NCI-H1694 (cell line): Measurements from ENCODE around the gene TOR1A.

ENCODE experiments used
- DNase-seq: peaks from one replicate; lab custom pipeline; 2025; lab: John Stamatoyannopoulos, UW

TOR1A gene

DNA sequence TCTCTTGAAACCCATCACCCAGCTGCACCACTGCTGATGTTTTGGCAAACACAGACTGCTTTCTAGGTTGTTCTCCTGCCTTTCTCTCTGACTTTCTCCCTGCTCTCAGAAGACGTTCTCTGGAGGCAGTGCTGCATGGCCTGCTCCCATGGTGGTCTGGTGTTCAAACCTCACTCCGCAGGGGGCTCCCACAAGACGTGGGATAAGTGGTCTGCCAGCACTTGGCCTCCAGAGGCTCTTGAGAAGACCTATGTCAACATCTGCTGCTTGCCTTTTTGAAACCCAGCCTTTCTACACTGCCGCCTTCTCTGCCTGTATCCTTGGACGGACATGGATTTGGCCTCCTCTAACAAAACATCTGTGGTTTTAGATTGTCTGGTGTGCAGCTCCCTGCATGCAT, 27.9 kb upstream of the TOR1A start:
- DNase-seq = no peak

- no peak for DNase-seq
Measured at GRCh38 chr9:129850821-129851550, 27.1 kb upstream of the TOR1A start.

GRCh38 chr9:129849901-129850300, 26.0 kb upstream of the TOR1A start:
- DNase-seq = no peak

GRCh38 chr9:129848712-129849441, 24.9 kb upstream of the TOR1A start:
- no peak for DNase-seq

DNA sequence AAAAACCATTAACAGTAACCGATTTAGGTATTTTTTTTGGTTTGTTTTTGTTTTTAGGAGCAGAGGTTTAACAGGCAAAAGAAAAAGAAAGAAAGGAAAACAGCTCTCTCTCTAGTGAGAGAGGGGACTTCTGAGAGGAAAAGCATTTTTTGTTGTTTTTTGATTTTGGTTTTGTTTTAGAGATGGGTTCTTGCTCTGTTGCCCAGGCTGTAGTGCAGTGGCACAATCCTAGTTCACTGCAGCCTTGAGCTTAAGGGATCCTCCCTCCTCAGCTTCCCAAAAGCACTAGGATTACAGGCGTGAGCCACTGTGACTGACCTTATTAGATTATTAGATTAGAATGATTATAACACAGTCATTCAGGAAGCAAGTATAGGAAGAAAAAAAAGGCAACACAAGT, 21.4 kb upstream of the TOR1A start:
- no peak for DNase-seq

- no peak for DNase-seq
Measured at GRCh38 chr9:129841071-129841470, 17.1 kb upstream of the TOR1A start.

DNA sequence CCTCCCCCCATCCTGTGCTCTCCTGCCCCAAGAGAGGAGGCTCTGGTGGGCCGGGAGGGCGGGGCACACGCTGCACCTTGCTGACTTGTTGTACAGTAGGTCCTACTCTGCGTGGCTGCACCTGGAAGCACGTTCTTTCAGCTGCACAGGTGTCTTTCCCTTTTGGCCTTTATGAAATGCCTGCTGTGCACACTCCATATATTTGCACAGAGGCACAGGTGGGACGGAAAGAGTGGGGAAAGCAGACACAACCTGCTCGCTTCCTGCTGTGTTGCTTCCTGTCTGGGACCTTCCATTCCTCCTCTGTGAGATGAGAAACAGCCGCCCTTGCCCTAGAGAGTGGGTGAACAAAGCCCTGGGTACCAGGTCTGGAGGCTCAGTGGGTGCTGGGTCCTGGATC, 16.1 kb upstream of the TOR1A start:
- DNase-seq = no peak

DNA sequence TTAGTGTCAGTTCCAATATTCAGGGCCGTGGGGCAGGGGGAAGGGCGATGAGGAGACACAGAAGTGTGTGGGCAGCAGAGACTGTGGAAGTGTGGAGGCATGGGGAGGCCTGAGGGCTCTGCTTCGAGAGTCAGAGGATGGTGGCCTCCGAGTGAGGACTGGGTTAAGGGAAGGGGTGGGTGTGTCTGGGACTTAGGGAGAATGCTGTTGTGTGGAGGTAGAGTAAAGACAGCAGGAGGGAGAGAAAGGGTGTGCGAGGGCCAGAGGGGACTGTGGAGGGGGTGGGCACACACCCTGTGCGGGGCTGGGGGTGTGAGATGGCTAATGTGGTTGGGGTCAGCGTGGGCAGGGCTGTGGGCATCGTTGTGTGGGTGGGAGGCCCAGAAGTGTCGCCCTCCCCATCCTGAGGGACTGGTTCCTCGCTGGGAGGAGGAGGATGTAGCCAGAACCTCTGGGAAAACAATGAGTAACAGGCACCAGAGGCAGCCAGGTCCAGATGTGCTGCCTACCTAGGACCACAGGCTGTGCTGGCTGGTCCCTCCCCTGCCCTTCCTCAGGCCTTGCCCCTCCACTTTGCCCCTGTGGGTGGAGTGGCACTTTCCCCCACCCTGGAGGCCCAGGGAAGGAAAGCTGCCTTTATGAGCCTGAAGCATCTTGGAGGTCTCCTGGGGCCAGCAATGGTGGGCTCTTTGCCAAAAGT, 15.5 kb upstream of the TOR1A start:
- DNase-seq = no peak

GRCh38 chr9:129838707-129839259, 14.8 kb upstream of the TOR1A start:
- DNase-seq = no peak

- DNase-seq = no peak
Measured at GRCh38 chr9:129836311-129837007, 12.5 kb upstream of the TOR1A start.

- DNase-seq = no peak
Measured at GRCh38 chr9:129835860-129836223, 11.9 kb upstream of the TOR1A start.

- DNase-seq = peak; percentile 89
Measured at GRCh38 chr9:129835128-129835859, 11.4 kb upstream of the TOR1A start, which contains the start of the genes C9orf78 and USP20. TSS of gene C9orf78 (minus strand) at chr9:129835275. CDS start at chr9:129835221, 54 bp downstream. TSS of gene USP20 (plus strand) at chr9:129835458. CDS start at chr9:129852556, 17,098 bp downstream.

DNA sequence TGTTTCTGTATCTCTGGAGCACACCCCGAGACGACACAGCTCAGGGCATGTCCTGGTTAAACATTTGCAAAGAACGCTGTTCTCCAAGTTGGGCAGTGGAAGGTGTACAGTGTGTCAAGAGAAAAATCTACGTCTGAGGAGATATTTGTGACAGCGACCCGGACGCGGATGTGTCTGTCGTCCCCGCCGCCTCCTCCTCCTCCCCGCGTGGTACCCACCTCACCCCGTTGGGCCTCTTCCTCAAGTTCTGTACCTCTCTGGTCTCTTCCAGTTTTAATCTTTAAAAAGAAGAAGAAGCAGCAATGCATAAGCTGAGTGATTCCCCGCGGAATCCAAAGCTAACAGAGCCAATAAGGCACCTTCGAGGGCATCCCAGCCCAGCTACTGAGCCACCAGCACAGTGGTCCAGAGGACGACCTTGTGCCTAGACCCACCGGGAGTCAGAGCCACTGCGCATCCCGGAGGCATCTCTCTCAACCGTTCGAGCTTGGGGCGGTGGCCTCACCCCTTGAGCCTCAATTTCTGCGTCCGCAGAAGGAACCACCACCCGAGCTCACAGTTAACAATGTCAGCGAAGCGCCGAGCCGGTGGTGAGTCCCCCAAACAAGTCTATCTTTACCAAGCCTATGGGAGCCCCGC, 10.7 kb upstream of the TOR1A start:
- DNase-seq = no peak

GRCh38 chr9:129832982-129833381, 9.0 kb upstream of the TOR1A start:
- no peak for DNase-seq

DNA sequence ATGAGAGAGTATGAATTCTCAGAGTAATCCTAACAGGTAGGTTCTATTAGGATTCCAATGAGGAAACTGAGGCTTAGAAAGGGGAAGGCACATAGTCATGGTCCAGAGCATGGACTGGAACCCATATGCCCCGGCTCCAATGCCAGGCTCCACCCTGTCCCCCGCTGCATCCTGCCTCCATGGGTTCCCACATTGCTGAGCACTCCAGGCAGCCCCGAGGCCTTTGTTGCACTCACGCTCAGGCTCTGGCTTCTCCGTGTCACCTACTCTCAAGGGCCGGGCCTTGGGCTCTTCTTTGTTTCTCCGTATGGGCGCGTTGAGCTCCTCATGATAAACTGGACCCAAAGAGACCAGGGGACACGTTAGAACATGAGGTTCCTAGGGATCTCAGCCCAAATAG, 5.0 kb upstream of the TOR1A start:
- no peak for DNase-seq

GRCh38 chr9:129828051-129828450, 4.1 kb upstream of the TOR1A start:
- DNase-seq = no peak

DNA sequence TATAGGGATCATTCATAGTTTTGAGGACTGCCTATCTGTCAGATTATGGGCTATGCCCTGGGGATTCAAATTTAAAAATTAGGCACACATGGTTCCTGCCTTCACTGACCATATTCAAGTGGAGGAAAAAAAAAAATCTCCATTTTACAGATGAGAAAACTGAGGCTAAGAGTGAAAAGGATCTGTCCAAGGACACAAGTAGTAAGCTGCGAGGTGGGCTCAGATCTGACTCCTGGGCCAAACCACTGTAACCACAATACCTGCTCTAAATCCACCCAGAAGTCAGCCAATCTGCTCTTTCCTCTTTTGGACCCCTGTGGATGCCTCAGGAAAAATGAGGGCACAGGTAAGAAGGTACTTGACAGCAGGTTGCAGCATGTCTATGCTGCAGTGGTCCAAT, 2.8 kb upstream of the TOR1A start:
- DNase-seq = no peak

- DNase-seq = no peak
Measured at GRCh38 chr9:129826344-129826743, 2.4 kb upstream of the TOR1A start.

GRCh38 chr9:129823542-129823934, 398 bp downstream of the TOR1A start:
- DNase-seq = no peak

- DNase-seq = no peak
Measured at GRCh38 chr9:129822898-129823541, 916 bp downstream of the TOR1A start.
